ENCODE measurements around the gene BRIP1. TPM values are rescaled to one million over a fixed set of nuclear protein-coding genes. Genes with fewer than 3 reads are reported as not detected.

BRIP1 gene
- total and polyA plus RNA-seq, 10 of the 15 experiments (the other 5 are each of a cell fraction or from before 2014, with no cell fraction given): 4.0 to 24.2 (median 12.8) TPM

DNA sequence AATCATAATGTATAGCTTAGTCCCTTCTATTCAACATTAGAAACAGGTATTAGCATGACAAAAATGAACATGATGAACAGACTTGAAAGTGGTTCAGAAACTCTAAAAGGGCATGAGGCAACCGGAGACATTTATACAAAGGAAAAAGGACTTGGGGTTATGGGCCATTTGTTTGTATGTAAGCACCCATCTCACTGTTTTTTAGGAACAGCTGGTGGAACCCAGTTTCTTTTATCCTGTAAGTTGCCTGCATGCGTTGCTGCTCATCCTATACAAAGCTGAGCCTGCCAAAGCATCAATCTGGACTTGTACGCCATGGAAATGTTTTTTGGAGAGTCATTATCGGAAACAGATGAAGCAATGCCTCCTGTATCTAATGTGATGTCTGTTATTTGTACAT lies 200.0 kb downstream of the BRIP1 start:
- H2AFZ ChIP-seq (ENCODE audit: control insufficient read depth, low read depth, low read length): no peak overlapping the region
- RAD21 ChIA-PET (ENCODE audit: unreplicated experiment): no interaction called here
- WGBS (ENCODE audit: insufficient coverage, insufficient replicate concordance, low lambda C conversion rate, missing lambda C conversion rate): 44% methylated on average over 4 of the region's 4 CpGs
- CTCF ChIA-PET: no interaction called here
- H3K4me2 ChIP-seq (ENCODE audit: control insufficient read depth, insufficient read depth): no peak overlapping the region
- no peaks in the 10 kb centered on the region for H3K79me2 ChIP-seq (ENCODE audit: control insufficient read depth, insufficient read depth, low read length)
- H3K36me3 ChIP-seq (ENCODE audit: control insufficient read depth in 2 of 2, insufficient read depth in 2 of 2, low read length in 1 of 2): no peaks in the 10 kb centered on the region
- no peaks in the 10 kb centered on the region for H3K27me3 ChIP-seq (replicated peaks in 1 of 2; ENCODE audit: control insufficient read depth in 2 of 2, insufficient read depth in 2 of 2, low read length in 1 of 2)
- DNase-seq (ENCODE audit: low read depth, low spot score) (no peak), ATAC-seq (no peak), FAIRE-seq (no peak)
- intact Hi-C loops (cut with micrococcal nuclease; ENCODE audit: unreplicated experiment): no loop called here
- no peak overlapping the region for H3K27ac ChIP-seq (ENCODE audit: control insufficient read depth, insufficient read depth)
- H3K9ac ChIP-seq (ENCODE audit: control insufficient read depth, insufficient read depth, low read length): no peak overlapping the region
- H3K4me1 ChIP-seq (ENCODE audit: control insufficient read depth, insufficient read depth, low read length): no peaks in the 10 kb centered on the region
- no peaks in the 10 kb centered on the region for H4K20me1 ChIP-seq (ENCODE audit: control insufficient read depth, insufficient read depth)
- in situ Hi-C loops (cut with MboI): no loop called here
- H3K4me3 ChIP-seq: no peak overlapping the region
- TF ChIP-seq NFXL1 (IDR thresholded peaks at IDR 0.05; ENCODE audit: borderline replicate concordance) (peak; percentile 2; the same call in 1 of the 2 replicates), MEF2B (IDR thresholded peaks at IDR 0.05; ENCODE audit: partially characterized antibody, poor library complexity, severe bottlenecking) (no peak)
- SMC1A ChIA-PET (ENCODE audit: uncharacterized antibody, unreplicated experiment): interaction anchor here (0.6 to 1.4 kb wide), 3 partner anchors 9 to 756 kb away, joined by 3 to 5 read pairs (median 3); no protein-coding TSS in a partner anchor
- H3K9me3 ChIP-seq (replicated peaks; ENCODE audit: control insufficient read depth, insufficient read depth, low read length): no peaks in the 10 kb centered on the region
- POLR2A ChIA-PET: no interaction called here
- BruUV-seq (replicated peaks): no TSS peak

- POLR2A ChIA-PET: no interaction called here
- SMC1A ChIA-PET (ENCODE audit: uncharacterized antibody, unreplicated experiment): interaction anchor here (0.6 to 1.4 kb wide), 3 partner anchors 10 to 756 kb away, joined by 3 to 5 read pairs (median 3); no protein-coding TSS in a partner anchor
- H3K9me3 ChIP-seq (replicated peaks; ENCODE audit: control insufficient read depth, insufficient read depth, low read length): no peaks in the 10 kb centered on the region
- no peaks in the 10 kb centered on the region for H3K4me1 ChIP-seq (ENCODE audit: control insufficient read depth, insufficient read depth, low read length)
- RAD21 ChIA-PET (ENCODE audit: unreplicated experiment): no interaction called here
- no peak overlapping the region for H2AFZ ChIP-seq (ENCODE audit: control insufficient read depth, low read depth, low read length)
- H3K27me3 ChIP-seq (replicated peaks in 1 of 2; ENCODE audit: control insufficient read depth in 2 of 2, insufficient read depth in 2 of 2, low read length in 1 of 2): no peaks in the 10 kb centered on the region
- H4K20me1 ChIP-seq (ENCODE audit: control insufficient read depth, insufficient read depth): no peaks in the 10 kb centered on the region
- ATAC-seq: no peak
- H3K4me2 ChIP-seq (ENCODE audit: control insufficient read depth, insufficient read depth): no peak overlapping the region
- no TSS peak for BruUV-seq (replicated peaks)
- TF ChIP-seq, protein P1, sequence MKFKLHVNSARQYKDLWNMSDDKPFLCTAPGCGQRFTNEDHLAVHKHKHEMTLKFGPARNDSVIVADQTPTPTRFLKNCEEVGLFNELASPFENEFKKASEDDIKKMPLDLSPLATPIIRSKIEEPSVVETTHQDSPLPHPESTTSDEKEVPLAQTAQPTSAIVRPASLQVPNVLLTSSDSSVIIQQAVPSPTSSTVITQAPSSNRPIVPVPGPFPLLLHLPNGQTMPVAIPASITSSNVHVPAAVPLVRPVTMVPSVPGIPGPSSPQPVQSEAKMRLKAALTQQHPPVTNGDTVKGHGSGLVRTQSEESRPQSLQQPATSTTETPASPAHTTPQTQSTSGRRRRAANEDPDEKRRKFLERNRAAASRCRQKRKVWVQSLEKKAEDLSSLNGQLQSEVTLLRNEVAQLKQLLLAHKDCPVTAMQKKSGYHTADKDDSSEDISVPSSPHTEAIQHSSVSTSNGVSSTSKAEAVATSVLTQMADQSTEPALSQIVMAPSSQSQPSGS (IDR thresholded peaks at IDR 0.05; ENCODE audit: low read length): no peak
- TF ChIP-seq ZBED1 (IDR thresholded peaks at IDR 0.05; ENCODE audit: borderline replicate concordance) (no peak), BRCA1 (IDR thresholded peaks at IDR 0.05; ENCODE audit: low read depth, low read length) (no peak), YY1 (IDR thresholded peaks at IDR 0.05; ENCODE audit: low read depth, low read length) (no peak), ETV6 (conservative IDR thresholded peaks at IDR 0.05 in 1 of 2, IDR thresholded peaks at IDR 0.05 in 1 of 2; ENCODE audit: borderline replicate concordance in 1 of 2, low read depth in 1 of 2) (peak in 1 of 2 experiments; percentile 41; a peak in 1 of 4 replicates), MYC (IDR thresholded peaks at IDR 0.05; ENCODE audit: insufficient read depth, insufficient read length, insufficient replicate concordance, low read length, severe bottlenecking) (no peak), ZNF217 (IDR thresholded peaks at IDR 0.05) (no peak), MYB (IDR thresholded peaks at IDR 0.05; ENCODE audit: borderline replicate concordance, low read depth, low read length) (no peak)
- TF ChIP-seq, protein P2, sequence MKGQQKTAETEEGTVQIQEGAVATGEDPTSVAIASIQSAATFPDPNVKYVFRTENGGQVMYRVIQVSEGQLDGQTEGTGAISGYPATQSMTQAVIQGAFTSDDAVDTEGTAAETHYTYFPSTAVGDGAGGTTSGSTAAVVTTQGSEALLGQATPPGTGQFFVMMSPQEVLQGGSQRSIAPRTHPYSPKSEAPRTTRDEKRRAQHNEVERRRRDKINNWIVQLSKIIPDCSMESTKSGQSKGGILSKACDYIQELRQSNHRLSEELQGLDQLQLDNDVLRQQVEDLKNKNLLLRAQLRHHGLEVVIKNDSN (IDR thresholded peaks at IDR 0.05; ENCODE audit: borderline replicate concordance, extremely low read length, insufficient read depth, low read depth, low read length): no peak
- 27% methylated on average over 2 of the region's 2 CpGs for WGBS (ENCODE audit: insufficient coverage, insufficient replicate concordance, low lambda C conversion rate, missing lambda C conversion rate)
- no peak overlapping the region for H3K27ac ChIP-seq (ENCODE audit: control insufficient read depth, insufficient read depth)
- CTCF ChIA-PET: no interaction called here
- H3K9ac ChIP-seq (ENCODE audit: control insufficient read depth, insufficient read depth, low read length): no peak overlapping the region
- no peak overlapping the region for H3K4me3 ChIP-seq
- H3K79me2 ChIP-seq (ENCODE audit: control insufficient read depth, insufficient read depth, low read length): no peaks in the 10 kb centered on the region
- H3K36me3 ChIP-seq (ENCODE audit: control insufficient read depth in 2 of 2, insufficient read depth in 2 of 2, low read length in 1 of 2): no peaks in the 10 kb centered on the region
- in situ Hi-C loops (cut with MboI): no loop called here
- no peak for FAIRE-seq
- intact Hi-C loops (cut with micrococcal nuclease; ENCODE audit: unreplicated experiment): no loop called here
- DNase-seq (ENCODE audit: low read depth, low spot score): no peak
These were observed 200.6 kb downstream of the BRIP1 start for GRCh38 chr17:61662741-61663140.
